ENCODE data around the gene MYT1. TPM values are rescaled to one million over a fixed set of nuclear protein-coding genes. Genes with fewer than 3 reads are reported as not detected.
A peak's percentile ranks its signal among the peaks of the same experiment; 100 is the strongest.
"Not testable (repeated sequence)": the region's sequence is repeated elsewhere in the genome, so short reads cannot be mapped to it uniquely, and the experiment has no call there.

MYT1 gene
- total RNA-seq, 1 donor from 2014 or later: 0.20 TPM

GRCh38 chr20:64222851-64223525, 58.7 kb downstream of the MYT1 start:
- no peak for DNase-seq
- intact Hi-C loops (cut with micrococcal nuclease): no loop called here
- no peak for ATAC-seq

DNA sequence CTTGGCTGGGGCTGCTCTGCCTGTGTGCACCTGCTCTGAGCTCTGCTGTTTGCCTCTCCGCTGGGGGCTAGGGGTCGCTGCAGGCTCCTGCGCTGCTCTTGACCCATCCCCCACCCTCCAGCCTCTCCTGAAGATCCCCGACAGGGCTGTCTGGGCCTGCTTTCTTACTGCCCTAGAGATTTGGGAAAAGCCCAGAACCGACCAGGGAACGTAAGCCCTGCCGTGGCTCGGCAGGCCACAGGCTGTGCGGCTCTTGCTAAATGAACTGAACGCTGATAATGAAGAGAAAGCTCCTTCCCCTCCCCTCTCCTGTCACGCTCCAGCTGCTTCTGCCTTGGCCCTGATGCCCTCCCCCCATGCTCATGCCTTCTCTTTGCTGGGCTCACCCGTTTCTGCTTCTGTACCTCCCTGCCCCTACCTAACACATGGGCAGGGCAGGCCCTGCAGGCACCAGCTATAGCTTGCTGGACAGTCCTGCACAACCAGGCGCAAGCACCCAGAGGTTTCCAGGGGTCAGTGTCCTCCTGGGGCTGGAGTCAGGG, 59.3 kb downstream of the MYT1 start:
- ATAC-seq: peak; percentile 85
- intact Hi-C loops (cut with micrococcal nuclease): no loop called here
- peak; percentile 70 for DNase-seq

- intact Hi-C loops (cut with micrococcal nuclease): no loop called here
- DNase-seq (peak; percentile 51), ATAC-seq (peak; percentile 76)
Observed at GRCh38 chr20:64224351-64225170, 60.3 kb downstream of the MYT1 start.

DNA sequence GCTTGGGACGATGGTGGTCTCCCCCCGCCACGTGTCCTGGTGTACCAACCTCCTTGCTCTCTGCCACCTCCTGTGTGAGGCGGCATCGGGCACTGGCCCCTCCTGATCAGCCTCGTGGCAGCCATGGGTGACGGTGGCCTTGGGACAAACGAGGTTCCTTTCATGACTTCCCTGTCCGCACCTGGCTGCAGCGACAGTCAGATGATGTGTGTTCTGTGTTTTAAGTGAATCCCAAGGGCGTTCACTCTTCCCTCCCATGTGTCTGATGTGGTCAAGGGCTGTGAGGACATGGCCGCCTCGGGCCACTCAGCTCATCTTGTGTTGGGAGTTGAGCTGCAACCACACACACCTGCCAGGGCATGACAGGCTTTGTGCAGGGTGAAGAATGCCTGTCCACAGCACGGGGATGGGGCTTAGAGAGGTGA, 60.9 kb downstream of the MYT1 start:
- DNase-seq (no peak), ATAC-seq (no peak)
- intact Hi-C loops (cut with micrococcal nuclease): no loop called here

- ATAC-seq (no peak), DNase-seq (peak; percentile 14)
- intact Hi-C loops (cut with micrococcal nuclease): no loop called here
Observed at GRCh38 chr20:64225828-64226598, 61.8 kb downstream of the MYT1 start.

DNA sequence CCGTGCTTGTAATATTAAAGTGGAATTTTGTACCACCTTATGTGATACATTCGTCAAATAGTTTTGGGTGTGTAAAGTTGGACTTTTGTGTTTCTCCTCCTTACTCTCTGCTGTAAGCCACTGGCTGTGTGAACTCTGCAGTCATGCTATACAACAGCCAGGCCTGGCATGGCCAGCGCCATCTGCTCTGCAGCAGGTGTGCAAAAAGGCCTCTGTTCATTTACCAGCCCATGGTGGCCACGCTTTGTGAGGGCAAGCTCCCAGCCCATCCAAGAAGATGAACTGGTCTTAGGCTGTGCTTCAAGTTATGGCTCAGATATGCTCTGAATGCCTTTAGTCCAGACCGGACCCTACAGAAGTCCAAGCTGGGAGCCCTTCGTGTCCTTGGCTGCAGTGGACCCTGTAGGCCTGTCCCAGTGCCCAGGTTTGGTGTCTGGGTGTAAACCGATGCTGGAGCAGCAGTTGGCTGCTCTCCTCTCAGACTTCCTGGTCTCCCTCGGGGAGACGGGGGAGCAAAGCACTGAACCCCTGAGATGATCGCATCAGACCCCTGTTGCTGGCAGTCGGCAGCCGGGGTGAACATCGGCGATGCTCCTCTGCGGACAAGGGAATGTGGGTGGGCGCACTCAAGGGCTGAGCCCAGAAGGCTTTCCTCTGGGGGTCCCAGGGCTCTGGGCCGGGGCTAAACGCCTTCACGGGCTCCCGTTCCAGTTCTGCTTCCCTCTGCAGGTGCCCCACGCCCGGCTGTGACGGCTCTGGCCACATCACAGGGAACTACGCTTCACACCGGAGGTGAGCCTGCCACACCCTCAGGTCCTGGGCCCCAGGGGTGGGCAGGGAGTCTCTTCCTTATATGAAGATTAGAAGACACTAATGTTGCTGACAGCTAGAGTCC, 62.7 kb downstream of the MYT1 start:
- intact Hi-C loops (cut with micrococcal nuclease): no loop called here

GRCh38 chr20:64228086-64228653, 63.9 kb downstream of the MYT1 start:
- no peak for DNase-seq
- intact Hi-C loops (cut with micrococcal nuclease): no loop called here
- ATAC-seq: no peak

More for the DNA sequence above, 62.7 kb downstream of the MYT1 start:
- ATAC-seq (no peak), DNase-seq (peak; percentile 11)

- peak; percentile 15 for DNase-seq
- no peak for ATAC-seq
Observed at GRCh38 chr20:64228751-64229506, 64.7 kb downstream of the MYT1 start.

GRCh38 chr20:64229507-64230061, 65.3 kb downstream of the MYT1 start:
- no peak for ATAC-seq
- intact Hi-C loops (cut with micrococcal nuclease): no loop called here

More at GRCh38 chr20:64228751-64229506, 64.7 kb downstream of the MYT1 start:
- intact Hi-C loops (cut with micrococcal nuclease): no loop called here

GRCh38 chr20:64230461-64231145, 66.4 kb downstream of the MYT1 start:
- DNase-seq (peak; percentile 10), ATAC-seq (no peak)
- intact Hi-C loops (cut with micrococcal nuclease): no loop called here

More at GRCh38 chr20:64229507-64230061, 65.3 kb downstream of the MYT1 start:
- peak; percentile 5 for DNase-seq

DNA sequence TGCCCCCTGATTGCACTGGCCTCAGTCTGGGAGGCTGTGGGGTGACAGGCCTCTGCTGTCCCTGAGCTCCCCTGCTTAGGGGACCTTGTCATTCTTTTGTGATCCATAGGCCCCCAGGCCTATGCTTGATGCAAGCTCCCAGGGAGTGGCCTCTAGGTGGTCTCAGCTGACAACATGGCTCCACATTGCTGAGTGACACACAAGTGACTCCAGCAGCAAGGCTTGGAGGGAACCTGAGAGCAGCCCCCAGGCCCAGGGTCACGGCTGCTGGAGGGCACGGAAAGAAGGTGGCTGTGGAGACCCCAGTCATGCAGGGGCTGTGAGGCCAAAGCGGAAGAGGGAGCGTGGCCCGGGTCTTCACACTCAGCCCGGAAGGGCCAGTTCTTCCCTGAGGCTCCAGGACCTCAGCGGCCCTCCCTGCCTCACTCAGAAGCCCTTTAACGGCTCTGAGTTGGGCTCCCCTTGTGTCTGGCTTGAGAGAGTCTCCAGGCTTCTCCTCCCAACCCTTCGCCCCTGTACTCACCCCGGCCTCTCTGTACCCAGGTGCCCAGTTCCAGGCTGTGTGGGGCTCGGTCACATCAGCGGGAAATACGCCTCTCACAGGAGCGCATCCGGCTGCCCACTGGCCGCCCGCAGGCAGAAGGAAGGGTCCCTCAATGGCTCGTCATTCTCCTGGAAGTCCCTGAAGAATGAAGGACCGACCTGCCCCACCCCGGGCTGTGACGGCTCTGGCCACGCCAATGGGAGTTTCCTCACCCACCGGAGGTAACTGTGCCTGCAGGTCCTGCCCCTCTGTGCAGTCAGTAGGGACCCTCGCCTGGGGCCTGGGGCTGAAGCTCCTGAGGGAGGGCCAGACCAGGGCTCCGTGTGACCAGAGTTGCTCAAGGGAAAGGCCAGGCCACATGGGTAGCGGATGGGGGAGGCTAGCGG, 67.6 kb downstream of the MYT1 start:
- intact Hi-C loops (cut with micrococcal nuclease): no loop called here
- DNase-seq: peak; percentile 21
- ATAC-seq: no peak

GRCh38 chr20:64232794-64233193, 68.5 kb downstream of the MYT1 start:
- intact Hi-C loops (cut with micrococcal nuclease): no loop called here
- peak; percentile 64 for ATAC-seq
- peak; percentile 58 for DNase-seq

- ATAC-seq (peak; percentile 96), DNase-seq (peak; percentile 87)
- intact Hi-C loops (cut with micrococcal nuclease): no loop called here
Observed at GRCh38 chr20:64233725-64234124, 69.5 kb downstream of the MYT1 start.

- intact Hi-C loops (cut with micrococcal nuclease): no loop called here
- ATAC-seq (peak; percentile 2), DNase-seq (no peak)
Observed at GRCh38 chr20:64234291-64234791, 70.1 kb downstream of the MYT1 start.

GRCh38 chr20:64234921-64235565, 70.8 kb downstream of the MYT1 start:
- ATAC-seq; intact Hi-C loops (cut with micrococcal nuclease); DNase-seq: not testable (repeated sequence)

Measured in left ventricle myocardium superior (tissue), 1 donor.